ENCODE measurements around the gene FHIT.

The FHIT gene

GRCh38 chr3:60440869-60441268 is 810.4 kb downstream of the FHIT start:
- DNase-seq = no peak

GRCh38 chr3:60435941-60436650 is 815.2 kb downstream of the FHIT start:
- DNase-seq = no peak

- DNase-seq = no peak
Measured at GRCh38 chr3:60434950-60435349, 816.3 kb downstream of the FHIT start.

GRCh38 chr3:60434323-60434722 is 816.9 kb downstream of the FHIT start:
- no peak for DNase-seq

- no peak for DNase-seq
Measured at GRCh38 chr3:60431599-60431958, 819.7 kb downstream of the FHIT start.

GRCh38 chr3:60430205-60430604 is 821.0 kb downstream of the FHIT start:
- DNase-seq = no peak

- no peak for DNase-seq
Measured at GRCh38 chr3:60427109-60427508, 824.1 kb downstream of the FHIT start.

- DNase-seq = no peak
Measured at GRCh38 chr3:60424942-60425341, 826.3 kb downstream of the FHIT start.

GRCh38 chr3:60424034-60424433 is 827.2 kb downstream of the FHIT start:
- no peak for DNase-seq

GRCh38 chr3:60423556-60423955 is 827.7 kb downstream of the FHIT start:
- DNase-seq = no peak

- no peak for DNase-seq
Measured at GRCh38 chr3:60421749-60422446, 829.4 kb downstream of the FHIT start.

- no peak for DNase-seq
Measured at GRCh38 chr3:60417576-60417975, 833.7 kb downstream of the FHIT start.

- DNase-seq = no peak
Measured at GRCh38 chr3:60414011-60414410, 837.2 kb downstream of the FHIT start.

- no peak for DNase-seq
Measured at GRCh38 chr3:60413551-60413950, 837.7 kb downstream of the FHIT start.

- DNase-seq = no peak
Measured at GRCh38 chr3:60403866-60404265, 847.4 kb downstream of the FHIT start.

- no peak for DNase-seq
Measured at GRCh38 chr3:60402931-60403330, 848.3 kb downstream of the FHIT start.

- no peak for DNase-seq
Measured at GRCh38 chr3:60399861-60400845, 851.1 kb downstream of the FHIT start.

- no peak for DNase-seq
Measured at GRCh38 chr3:60399292-60399691, 852.0 kb downstream of the FHIT start.

- no peak for DNase-seq
Measured at GRCh38 chr3:60395173-60395762, 856.0 kb downstream of the FHIT start.

- no peak for DNase-seq
Measured at GRCh38 chr3:60393946-60394345, 857.3 kb downstream of the FHIT start.

- DNase-seq = no peak
Measured at GRCh38 chr3:60392501-60392900, 858.8 kb downstream of the FHIT start.

- DNase-seq = no peak
Measured at GRCh38 chr3:60391292-60391691, 860.0 kb downstream of the FHIT start.

GRCh38 chr3:60388731-60389130 is 862.5 kb downstream of the FHIT start:
- DNase-seq = no peak
